Jurkat, Clone E6-1 (cell line): ENCODE data around the gene PPIP5K2.

ENCODE experiments used
- DNase-seq: peaks from one replicate; pipeline ENCODE4 v3.0.0-alpha.2; 2011; ENCODE audit warnings: low read depth, low spot score
- H3K4me3 ChIP-seq: 2 replicates; pipeline ENCODE4 v1.5.1; 2011; ENCODE audit warnings: mild to moderate bottlenecking, low read length, control low read depth, moderate library complexity

The PPIP5K2 gene

GRCh38 chr5:103228588-103228987 is 108.5 kb downstream of the PPIP5K2 start:
- DNase-seq = no peak
- H3K4me3 ChIP-seq = no peak overlapping the region

GRCh38 chr5:103232393-103232999 is 112.4 kb downstream of the PPIP5K2 start:
- H3K4me3 ChIP-seq = no peak overlapping the region
- peak; percentile 28 for DNase-seq

GRCh38 chr5:103234239-103234975 is 114.3 kb downstream of the PPIP5K2 start:
- no peak for DNase-seq
- no peak overlapping the region for H3K4me3 ChIP-seq

- no peak for DNase-seq
- no peak overlapping the region for H3K4me3 ChIP-seq
These were observed 115.8 kb downstream of the PPIP5K2 start for GRCh38 chr5:103235891-103236290.

- no peak for DNase-seq
These were observed 117.7 kb downstream of the PPIP5K2 start for GRCh38 chr5:103237778-103238177.

GRCh38 chr5:103243665-103244064 is 123.6 kb downstream of the PPIP5K2 start:
- H3K4me3 ChIP-seq = no peak overlapping the region
- DNase-seq = no peak

More at GRCh38 chr5:103237778-103238177, 117.7 kb downstream of the PPIP5K2 start:
- no peak overlapping the region for H3K4me3 ChIP-seq

GRCh38 chr5:103244398-103244797 is 124.3 kb downstream of the PPIP5K2 start:
- no peak for DNase-seq
- H3K4me3 ChIP-seq = no peak overlapping the region

GRCh38 chr5:103245761-103246160 is 125.7 kb downstream of the PPIP5K2 start:
- no peak overlapping the region for H3K4me3 ChIP-seq
- peak; percentile 48 for DNase-seq

- DNase-seq = no peak
- no peak overlapping the region for H3K4me3 ChIP-seq
These were observed 127.0 kb downstream of the PPIP5K2 start for GRCh38 chr5:103247118-103247517.

- DNase-seq = no peak
- no peak overlapping the region for H3K4me3 ChIP-seq
These were observed 129.0 kb downstream of the PPIP5K2 start for GRCh38 chr5:103249068-103249467.

- no peak for DNase-seq
- H3K4me3 ChIP-seq = no peak overlapping the region
These were observed 134.8 kb downstream of the PPIP5K2 start for GRCh38 chr5:103254921-103255320.

- no peak for DNase-seq
- H3K4me3 ChIP-seq = no peak overlapping the region
These were observed 135.6 kb downstream of the PPIP5K2 start for GRCh38 chr5:103255691-103256090.

GRCh38 chr5:103256178-103256577 is 136.1 kb downstream of the PPIP5K2 start:
- no peak for DNase-seq
- no peak overlapping the region for H3K4me3 ChIP-seq

- peak; percentile 93 for DNase-seq
- peak within 1 kb of the TSS; percentile 75 for H3K4me3 ChIP-seq
These were observed 138.4 kb downstream of the PPIP5K2 start, which contains the start of gene MACIR for GRCh38 chr5:103258368-103258956. Gene MACIR, plus strand, starts transcription at chr5:103258763. Its CDS starts 17,157 bp downstream, at chr5:103275920.

- peak overlapping the region; percentile 75 for H3K4me3 ChIP-seq
- peak; percentile 45 for DNase-seq
These were observed 139.0 kb downstream of the PPIP5K2 start for GRCh38 chr5:103258957-103259704.

GRCh38 chr5:103259705-103260355 is 139.7 kb downstream of the PPIP5K2 start:
- peak; percentile 7 for DNase-seq
- peak overlapping the region; percentile 75 for H3K4me3 ChIP-seq

- DNase-seq = no peak
- no peak overlapping the region for H3K4me3 ChIP-seq
These were observed 140.8 kb downstream of the PPIP5K2 start for GRCh38 chr5:103260951-103261350.
